ENCODE data around the gene CCNQ. TPM values are rescaled to one million over a fixed set of nuclear protein-coding genes. Genes with fewer than 3 reads are reported as not detected.

The CCNQ gene
- total and polyA plus RNA-seq, 8 donors, result 10.8 to 18.7 (median 13.6) TPM

DNA sequence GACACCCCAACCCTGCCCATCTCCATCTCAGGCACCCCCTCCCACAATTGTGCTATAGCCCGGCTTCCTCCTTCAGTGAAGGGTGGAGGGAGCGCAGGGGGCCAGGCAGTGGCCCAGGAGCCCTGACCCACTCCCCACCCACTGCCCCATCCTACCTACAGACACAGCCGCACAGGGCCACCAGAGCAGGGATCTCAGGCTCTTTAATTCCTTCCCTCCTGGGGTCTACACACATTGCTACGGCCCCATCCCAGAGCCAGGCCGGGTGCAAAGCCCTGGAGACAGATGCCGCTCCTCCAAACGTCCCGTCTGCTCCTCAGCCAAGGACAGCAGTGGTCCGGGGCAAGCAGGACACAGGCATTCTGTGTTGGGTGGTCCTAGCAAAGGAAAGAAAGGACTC, 35.3 kb upstream of the CCNQ start:
- DNase-seq, result no peak
- Histone ChIP-seq H3K27ac (no peak overlapping the region), H3K27me3 (no peaks in the 10 kb centered on the region), H3K4me3 (no peak overlapping the region), H3K9me3 (no peaks in the 10 kb centered on the region), H3K4me1 (no peaks in the 10 kb centered on the region), H3K36me3 (no peaks in the 10 kb centered on the region)
- TF ChIP-seq, protein P1, sequence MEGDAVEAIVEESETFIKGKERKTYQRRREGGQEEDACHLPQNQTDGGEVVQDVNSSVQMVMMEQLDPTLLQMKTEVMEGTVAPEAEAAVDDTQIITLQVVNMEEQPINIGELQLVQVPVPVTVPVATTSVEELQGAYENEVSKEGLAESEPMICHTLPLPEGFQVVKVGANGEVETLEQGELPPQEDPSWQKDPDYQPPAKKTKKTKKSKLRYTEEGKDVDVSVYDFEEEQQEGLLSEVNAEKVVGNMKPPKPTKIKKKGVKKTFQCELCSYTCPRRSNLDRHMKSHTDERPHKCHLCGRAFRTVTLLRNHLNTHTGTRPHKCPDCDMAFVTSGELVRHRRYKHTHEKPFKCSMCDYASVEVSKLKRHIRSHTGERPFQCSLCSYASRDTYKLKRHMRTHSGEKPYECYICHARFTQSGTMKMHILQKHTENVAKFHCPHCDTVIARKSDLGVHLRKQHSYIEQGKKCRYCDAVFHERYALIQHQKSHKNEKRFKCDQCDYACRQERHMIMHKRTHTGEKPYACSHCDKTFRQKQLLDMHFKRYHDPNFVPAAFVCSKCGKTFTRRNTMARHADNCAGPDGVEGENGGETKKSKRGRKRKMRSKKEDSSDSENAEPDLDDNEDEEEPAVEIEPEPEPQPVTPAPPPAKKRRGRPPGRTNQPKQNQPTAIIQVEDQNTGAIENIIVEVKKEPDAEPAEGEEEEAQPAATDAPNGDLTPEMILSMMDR (IDR thresholded peaks at IDR 0.05), result no peak
- no peak for ATAC-seq
- intact Hi-C loops (cut with DNase I), result no loop called here

DNA sequence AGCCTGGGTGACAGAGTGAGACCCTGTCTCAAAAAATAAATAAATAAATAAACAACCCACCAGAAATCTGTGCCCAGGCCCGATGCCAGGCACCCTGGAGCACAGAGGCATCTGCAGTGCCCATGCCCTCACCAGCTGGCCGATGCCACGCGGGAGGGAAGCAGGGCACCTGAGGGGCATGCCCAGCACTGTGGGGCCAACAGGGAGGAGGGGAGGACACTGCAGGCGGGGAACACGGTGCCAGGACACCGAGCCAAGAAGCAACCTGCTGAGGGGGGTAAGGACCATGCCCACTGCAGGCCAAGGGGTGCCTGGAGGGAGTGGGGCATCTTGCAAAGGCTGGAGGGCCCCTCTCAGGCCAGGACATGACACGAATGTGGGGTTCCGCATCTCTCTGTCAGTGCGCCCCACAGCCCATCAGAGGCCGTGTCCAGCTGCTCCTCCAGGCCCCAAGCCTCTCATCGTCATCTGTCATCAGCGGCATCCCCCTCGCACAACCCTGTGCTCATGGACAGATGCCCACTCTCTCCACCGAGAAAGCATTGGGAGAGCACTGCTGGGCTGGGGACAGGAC, 34.8 kb upstream of the CCNQ start:
- intact Hi-C loops (cut with DNase I), result no loop called here
- H3K36me3 ChIP-seq, result no peaks in the 10 kb centered on the region
- H3K27ac ChIP-seq, result no peak overlapping the region
- DNase-seq, result no peak
- TF ChIP-seq, protein P1 (IDR thresholded peaks at IDR 0.05), result no peak
- ATAC-seq, result no peak
- H3K4me3 ChIP-seq, result no peak overlapping the region
- H3K9me3 ChIP-seq, result no peaks in the 10 kb centered on the region
- no peaks in the 10 kb centered on the region for H3K4me1 ChIP-seq
- no peaks in the 10 kb centered on the region for H3K27me3 ChIP-seq

DNA sequence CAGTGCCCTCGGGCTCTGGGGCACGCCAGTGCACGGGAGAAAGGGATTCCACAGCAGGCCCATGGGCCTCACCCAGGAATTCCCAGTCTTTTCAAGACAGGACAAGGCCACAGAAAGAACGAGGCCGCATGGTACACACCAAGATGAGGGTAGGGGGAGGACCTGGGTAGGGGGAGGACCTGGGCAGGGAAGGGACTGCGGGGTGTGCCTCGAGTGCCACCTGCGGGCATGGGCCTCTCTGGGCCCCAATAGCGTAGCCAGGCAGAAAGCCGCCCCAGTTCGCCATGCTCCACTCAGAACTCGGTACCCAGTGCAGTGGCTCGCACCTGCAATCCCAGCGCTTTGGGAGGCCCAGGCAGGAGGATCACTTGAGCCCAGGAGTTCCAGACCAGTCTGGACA, 34.1 kb upstream of the CCNQ start:
- TF ChIP-seq, protein P1 (IDR thresholded peaks at IDR 0.05), result no peak
- no peaks in the 10 kb centered on the region for H3K4me1 ChIP-seq

DNA sequence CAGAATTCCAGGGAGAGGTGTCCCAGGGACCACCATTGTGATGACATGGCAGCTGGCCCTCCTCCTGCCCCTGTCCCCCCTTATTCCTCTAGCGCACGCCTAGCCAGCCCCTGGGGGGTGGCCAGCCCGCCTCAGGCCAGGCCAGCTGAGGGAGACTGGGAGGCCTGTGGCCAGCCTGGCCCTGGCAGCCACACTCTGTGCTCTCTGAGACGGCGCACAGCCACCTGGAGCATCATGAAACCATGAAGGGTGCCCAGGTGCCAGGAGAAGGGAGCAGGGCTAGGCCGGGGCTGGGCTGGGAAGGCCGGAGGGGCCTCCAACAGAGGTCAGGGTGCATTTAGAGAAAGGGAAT, 33.6 kb upstream of the CCNQ start:
- no peaks in the 10 kb centered on the region for H3K27me3 ChIP-seq
- intact Hi-C loops (cut with DNase I), result no loop called here

More for the DNA sequence above, 34.1 kb upstream of the CCNQ start:
- no peaks in the 10 kb centered on the region for H3K36me3 ChIP-seq
- H3K27ac ChIP-seq, result no peak overlapping the region
- intact Hi-C loops (cut with DNase I), result no loop called here
- no peak for ATAC-seq
- no peak for DNase-seq
- H3K27me3 ChIP-seq, result no peaks in the 10 kb centered on the region
- H3K9me3 ChIP-seq, result no peaks in the 10 kb centered on the region
- no peak overlapping the region for H3K4me3 ChIP-seq

DNA sequence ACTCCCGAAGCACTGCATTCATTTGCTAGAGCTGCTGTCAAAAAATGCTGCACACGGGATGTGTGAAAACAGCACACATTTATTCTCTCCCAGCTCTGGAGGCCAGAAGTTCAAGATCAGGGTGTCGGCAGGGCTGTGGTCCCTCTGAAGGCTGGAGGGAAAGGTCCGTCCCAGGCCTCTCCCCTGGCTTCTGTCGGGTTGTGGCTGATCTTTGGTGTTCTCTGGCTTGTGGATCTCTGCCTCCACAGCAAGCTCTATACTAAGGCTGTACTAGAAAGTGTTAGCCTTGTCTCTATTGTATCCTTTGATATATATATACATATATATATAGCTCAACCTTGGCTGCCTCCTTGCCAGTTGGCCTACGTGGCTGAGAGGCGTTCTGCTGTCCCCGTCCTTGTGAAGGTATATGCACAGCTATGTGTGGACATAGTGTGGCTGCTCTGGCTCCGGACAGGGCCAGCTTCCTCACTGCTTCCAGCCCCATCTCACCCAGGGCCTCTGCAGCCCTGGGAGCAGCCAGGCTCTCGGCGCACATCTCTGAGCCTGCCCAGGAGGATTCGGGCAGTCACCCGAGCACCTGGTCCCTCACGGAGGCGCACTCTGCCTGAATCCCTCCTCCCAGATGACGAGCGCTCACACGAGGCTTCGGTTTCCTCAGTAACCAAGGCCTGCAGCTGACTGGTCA, 33.1 kb upstream of the CCNQ start:
- no peaks in the 10 kb centered on the region for H3K9me3 ChIP-seq
- H3K27ac ChIP-seq, result no peak overlapping the region
- H3K27me3 ChIP-seq, result no peaks in the 10 kb centered on the region
- H3K4me1 ChIP-seq, result no peaks in the 10 kb centered on the region
- no peak for DNase-seq
- ATAC-seq, result no peak
- TF ChIP-seq, protein P1 (IDR thresholded peaks at IDR 0.05), result no peak
- H3K4me3 ChIP-seq, result no peak overlapping the region
- intact Hi-C loops (cut with DNase I), result no loop called here
- H3K36me3 ChIP-seq, result no peaks in the 10 kb centered on the region

More for the DNA sequence above, 33.6 kb upstream of the CCNQ start:
- Histone ChIP-seq H3K4me3 (no peak overlapping the region), H3K27ac (no peak overlapping the region), H3K4me1 (no peaks in the 10 kb centered on the region), H3K36me3 (no peaks in the 10 kb centered on the region), H3K9me3 (no peaks in the 10 kb centered on the region)
- DNase-seq (no peak), ATAC-seq (no peak)
- TF ChIP-seq, protein P1 (IDR thresholded peaks at IDR 0.05), result no peak
